GM19397 (cell line): ENCODE measurements around the gene CHST10.

ENCODE experiments used
- ATAC-seq: cut with Tn5 transposase; IDR thresholded peaks from one replicate; pipeline ENCODE4 v1.9.1; 2021; ENCODE audit warnings: mild to moderate bottlenecking, moderate library complexity; ENCODE audit not compliant: unreplicated experiment

Gene CHST10

DNA sequence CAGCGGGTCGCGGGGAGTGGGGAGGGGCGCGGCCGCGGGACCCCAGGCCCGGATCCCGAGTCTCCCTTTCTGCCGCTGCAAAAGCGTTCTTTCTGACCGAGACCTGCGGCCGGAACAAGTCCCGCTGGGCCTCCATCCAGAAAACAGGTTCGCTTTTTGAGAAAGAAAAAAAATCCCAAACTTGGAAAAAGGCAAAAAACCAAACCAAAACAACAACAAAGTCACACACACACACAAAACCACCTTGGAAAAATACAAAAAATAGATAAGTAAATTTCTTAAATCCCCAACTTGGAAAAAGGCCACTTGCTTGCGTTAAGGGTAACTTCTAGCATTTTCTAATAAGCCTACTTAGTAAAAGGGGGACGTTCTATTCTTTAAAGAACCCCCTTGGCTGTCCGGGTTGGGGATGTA is 250 bp upstream of the CHST10 start:
- ATAC-seq = no peak

DNA sequence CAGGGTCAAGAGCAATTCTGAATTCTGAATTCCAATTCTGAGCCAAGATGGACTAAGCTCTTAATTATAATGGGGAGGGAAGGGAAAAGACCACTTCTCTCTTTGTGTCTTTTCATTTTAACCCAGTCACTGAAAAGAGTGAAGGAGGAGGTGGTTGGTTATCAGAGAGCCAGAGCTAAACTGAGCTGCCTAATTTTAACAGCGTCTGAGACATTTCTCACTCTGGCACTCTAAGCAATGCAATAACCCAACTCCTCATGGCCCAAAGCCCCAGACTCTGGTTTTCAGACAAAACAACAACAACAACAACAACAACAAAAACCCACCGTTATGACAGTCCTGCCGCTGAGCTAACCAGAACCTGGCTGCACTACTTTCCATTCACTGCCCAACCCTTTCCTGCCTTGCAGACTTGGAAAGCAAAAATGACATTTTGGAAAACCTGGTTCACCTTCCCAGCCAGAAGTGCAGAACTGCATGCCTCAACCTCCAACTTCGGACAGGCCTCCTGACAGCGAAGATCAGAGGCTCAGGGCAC is 1.0 kb downstream of the CHST10 start:
- ATAC-seq = no peak

DNA sequence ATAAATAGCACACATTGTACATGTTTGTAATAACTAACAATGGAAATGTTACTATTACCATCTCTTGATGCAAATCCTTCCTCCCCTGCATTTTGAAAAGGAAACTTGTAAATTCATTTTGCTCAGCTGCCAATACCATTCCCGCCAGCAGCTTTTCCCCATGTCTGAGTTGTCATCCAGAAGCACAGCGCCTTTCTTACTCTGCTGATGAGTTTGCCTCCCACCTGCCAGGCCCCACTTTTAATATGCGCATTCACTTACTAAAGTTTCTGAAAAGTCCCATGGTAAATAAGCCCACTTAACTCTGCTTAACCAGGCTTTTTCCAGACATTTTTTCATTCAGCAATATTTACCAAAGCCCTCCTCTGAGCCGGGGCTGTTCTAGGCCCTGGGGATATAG is 3.9 kb downstream of the CHST10 start:
- no peak for ATAC-seq

DNA sequence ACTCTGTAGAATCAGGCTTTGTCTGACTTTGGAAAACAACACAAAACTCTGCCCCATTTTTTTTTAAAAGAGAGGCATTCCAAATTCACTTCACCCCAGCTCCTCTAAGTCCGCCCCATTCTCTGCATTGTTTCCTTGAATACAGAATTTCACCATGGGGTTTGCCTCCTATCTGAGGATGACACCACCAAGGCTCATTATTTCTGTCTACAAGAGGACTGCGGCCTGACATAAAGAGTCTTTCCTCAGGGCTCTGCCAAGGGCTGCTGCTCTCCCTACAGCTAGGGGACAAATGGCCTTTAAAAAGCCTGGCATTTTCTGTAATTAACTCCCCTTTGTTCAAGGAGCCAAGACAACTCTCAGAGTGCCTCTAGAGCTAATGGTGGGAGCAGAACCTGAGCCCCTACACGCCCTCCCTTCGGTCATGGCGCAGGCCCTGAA is 4.6 kb downstream of the CHST10 start:
- ATAC-seq = no peak

DNA sequence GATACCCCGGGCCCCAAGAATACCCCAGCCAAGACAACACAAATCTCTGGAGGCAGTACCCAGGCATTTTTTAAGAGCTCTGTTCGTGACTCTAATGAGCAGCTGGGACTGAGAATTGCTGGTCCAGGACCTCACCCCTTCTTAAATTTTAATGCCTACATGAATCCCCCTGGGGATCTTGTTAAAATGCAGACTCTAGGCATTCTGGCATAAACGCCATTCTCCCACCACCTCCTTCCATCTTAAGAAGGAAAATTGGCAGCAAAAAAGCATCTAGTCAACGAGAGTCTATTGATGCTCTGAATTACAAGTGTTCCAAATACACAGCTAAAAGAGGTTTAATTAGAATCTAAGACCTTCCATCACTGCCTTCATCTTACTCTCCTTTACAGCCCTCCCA is 5.0 kb downstream of the CHST10 start:
- no peak for ATAC-seq

DNA sequence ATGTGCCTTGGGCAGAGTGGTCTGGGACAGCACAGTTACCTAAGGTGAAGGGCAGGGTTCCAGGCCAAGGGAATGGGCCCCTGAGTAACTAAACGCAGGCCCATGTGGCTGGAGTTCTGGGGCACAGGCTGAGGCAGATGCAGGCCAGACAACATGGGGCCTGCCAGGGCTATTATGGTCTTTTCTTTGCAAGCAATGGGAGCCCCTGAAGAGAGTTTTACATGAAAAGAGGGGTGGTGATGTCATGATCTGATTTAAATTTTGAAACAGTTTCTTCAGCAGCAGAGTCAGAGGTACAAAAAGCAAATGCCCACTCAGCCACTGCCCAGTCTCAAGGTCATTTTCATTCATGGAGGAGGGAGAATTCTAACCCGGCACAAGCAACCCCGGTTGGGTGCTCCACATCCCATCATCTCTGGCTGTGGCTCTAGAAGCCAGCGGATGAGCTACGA is 5.6 kb downstream of the CHST10 start:
- no peak for ATAC-seq

DNA sequence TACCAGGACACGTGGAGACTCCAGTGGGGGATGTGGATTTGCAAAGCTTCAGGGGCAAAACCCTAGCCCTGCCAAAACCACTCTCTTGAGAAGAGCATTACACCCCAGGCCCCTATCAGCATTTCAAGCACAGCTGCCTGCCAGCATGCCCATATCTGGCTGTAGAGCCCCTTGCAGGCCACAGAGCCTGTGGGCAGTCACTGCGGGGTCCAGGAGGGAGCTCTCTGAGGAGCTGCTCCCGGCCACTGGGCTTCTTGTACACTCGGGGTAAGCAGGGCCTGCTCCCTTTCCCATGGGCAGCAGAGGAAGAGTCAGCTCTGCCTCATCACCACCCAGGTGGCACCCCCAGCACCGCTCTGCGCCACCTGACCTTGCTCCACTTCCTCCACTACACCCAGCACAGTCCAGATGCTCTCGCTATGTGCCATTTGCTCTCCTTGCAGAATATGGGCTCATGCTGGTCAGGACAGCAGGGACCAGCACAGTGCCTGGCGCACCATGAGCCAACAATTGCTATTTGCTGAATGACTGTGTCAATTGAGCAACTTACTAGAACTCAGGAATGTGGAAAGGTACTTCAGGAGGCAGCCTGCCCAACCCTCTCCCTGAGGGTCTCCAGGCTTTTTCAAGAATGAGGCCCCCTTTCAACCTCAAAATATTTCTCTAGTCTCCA is 7.4 kb downstream of the CHST10 start:
- ATAC-seq = no peak

DNA sequence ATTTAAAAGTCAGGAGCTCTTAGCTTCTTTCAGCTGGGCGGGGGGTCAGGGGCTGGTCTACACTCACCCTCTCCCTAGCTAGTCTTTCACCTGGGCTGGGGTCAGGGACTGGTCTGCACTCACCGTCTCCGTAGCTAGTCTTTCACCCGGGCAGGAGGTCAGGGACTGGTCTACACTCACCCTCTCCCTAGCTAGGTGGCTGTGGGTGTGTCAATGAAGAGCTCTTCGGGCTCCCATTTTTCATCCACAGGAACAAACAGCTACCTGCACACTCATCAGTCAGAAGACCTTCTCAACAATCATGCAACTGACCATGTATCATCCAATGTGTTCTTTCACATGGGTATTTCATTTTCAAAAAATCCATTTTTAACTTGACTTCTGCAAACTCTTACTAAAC is 8.0 kb downstream of the CHST10 start:
- ATAC-seq = no peak

DNA sequence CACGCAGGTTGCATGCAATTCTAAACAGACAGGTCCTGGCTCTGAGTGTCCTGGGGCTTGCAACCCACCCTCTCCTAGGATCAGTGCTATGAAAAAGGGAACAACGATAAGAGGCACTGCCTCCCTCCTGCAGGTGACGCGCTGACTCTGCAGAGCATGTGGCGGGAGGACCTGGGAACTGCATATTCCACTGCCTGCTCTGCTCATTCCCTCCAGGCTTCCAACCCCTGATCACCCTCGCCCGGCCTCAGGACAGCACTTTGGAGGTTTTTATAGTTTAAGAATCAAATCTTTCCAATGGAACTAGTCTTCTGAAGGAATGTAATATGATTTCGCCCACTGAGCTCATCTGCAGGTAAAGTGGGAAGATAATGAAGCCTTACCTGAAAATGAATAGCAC is 8.5 kb downstream of the CHST10 start:
- no peak for ATAC-seq

DNA sequence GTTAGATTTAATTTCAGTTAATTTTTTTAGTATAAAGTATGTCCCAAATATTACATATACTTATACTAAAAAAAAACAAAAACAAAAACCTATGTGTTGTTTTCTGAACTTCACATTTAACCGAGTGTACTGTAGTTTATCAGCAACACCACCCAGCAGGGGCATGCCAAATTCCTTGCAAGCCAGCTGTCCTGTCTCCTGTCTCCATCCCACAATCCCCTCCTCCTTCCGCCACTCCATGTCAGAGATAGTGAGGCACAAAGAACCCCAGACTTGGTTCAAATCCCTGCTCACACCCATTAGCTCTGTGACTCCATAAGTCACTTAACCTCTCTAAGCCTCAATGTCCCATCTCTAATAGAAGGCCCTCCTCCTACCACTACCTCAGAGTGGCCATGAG is 9.4 kb downstream of the CHST10 start:
- ATAC-seq = no peak

DNA sequence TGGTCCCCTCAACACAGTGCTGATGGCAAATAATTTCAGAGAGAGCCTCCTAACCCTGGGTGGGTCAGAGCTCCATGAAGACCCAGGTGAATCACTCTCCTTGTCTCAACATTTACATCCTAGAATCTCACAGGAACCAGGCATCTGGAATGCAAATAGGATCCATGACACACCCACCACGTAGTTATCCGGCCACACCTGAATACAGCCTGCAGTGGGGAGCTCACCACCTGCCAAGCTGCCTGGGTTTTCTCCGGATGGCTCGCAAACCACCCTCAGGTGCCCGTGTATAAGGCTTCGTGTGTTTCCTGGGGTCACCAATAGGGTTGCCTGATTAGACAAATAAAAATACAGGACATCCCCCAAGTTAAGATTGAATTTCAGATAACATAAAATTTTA is 9.9 kb downstream of the CHST10 start:
- ATAC-seq = no peak

DNA sequence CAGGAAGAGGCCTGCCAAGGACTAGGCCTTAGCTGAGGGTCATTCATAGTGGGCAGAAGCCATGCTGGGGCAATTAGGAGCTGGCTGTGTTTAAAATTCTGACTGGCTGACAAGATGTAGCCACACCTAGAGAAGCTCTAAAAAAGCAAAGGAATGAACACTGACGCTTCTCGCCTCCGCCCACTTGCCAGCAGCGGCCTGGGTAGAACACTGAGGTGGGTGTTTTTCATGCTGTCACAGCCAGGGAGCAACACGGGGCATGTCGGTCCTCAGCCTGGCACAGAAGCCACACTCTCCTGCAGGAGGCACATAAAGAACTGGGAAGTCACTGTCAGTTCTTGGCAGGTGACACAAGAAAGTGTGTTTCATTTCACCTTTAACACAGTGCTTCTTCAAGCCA is 10.4 kb downstream of the CHST10 start:
- ATAC-seq = no peak

DNA sequence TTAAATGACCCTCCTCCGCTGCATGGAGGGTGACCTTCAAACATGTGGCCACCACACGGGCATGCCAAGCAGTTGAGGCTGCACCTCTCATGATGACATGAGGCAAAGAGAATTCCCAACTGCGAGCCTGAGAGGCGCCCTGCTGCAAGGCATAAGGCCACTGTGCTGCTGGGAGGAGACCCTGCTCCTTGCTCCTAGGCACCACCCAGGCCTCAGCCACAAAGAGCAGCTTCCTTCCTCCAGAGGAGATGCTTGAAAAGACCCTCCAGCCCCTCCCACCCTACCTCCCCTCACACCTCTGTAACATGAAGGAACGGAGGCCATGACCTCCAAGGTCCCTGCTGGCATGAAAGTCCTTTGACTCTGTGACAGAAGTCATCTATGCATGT is 11.4 kb downstream of the CHST10 start:
- no peak for ATAC-seq

DNA sequence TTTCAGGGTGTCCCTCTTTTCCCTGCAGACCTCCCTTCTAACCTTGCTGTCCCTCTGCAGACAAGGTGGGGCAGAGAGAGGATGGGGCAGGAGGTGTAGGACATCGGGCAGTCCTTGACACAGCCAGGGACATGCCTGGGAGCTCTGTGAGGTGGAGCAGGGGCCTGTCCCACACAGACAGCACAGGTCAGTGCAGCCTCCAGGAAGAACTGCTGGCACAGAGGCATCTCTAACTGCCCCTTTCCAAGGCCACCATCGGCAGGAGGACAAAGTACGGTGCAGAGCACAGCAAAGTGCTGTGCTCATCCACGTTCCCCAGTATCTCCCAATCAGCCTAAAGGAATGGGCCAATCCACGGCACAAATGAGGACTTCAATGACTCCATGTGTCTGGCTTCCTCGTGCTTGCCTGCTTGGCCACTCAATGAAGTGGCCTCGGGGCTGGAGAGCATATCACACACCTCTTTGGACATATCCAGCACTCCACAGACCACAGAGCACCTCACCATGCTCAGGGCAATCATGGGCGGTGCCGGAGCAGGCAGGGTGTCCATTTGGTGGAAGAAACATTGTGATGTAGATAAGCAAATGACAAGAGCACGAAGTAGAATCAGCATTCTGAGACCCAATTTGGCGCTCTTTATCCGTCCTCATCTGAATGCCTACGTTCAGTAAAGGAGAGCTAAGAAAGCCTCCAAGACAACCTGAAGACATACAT is 11.9 kb downstream of the CHST10 start:
- ATAC-seq = no peak

DNA sequence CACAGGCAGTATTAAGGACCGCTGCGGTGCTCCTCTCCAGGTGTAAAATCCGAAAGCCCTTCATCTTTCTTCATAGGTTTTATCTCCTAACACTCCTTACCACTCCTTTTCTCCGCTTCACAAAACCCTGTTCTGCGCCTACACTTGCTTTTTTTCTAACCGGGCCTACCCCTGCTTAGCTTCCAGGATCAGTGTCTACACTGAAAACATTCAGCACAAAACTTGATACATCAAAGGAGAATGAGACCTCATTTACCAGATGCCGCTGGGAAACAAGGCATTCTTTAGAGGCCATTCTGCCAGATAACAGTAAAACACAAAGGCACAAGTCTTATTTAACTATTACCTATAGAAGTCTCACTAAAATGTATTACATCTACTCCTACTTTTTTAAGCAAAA is 13.1 kb downstream of the CHST10 start:
- no peak for ATAC-seq

DNA sequence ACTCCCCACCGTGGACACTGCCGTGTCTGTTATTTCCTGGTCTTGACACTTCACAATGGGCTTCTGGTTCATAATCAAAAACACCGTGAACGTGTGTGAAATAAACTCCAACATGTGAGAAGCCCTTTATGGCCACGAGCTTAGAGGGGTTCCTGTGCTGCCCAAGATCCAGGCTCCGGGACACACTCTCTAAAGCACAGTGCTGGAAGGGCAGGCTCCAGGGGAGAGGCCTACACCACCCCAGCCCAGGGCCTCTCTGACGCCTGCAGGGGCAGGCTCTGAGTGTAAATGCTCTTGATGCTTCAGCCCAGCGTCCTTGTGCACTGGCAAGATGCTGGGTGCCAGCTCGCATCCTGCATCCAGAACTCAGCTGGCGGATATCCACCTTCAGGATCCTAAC is 13.7 kb downstream of the CHST10 start:
- no peak for ATAC-seq

DNA sequence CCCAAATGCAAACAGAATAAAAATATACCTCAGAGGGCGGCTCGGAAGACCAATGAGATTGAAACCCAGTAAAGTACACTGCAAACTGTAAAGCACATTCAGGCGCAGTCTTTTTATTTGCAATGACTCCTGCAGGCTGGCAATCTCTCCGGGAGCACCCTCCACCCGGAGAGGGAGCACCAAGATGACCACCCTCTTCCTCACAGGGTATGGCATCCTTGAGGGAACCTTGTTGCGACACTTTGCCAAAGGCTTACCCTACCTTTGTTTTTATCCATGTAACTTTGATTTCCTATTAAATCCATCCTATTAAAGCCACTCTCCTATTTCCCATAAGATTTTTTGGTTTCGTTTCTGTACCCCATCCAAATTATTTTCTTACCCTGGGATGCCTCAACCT is 16.2 kb downstream of the CHST10 start:
- ATAC-seq = no peak

DNA sequence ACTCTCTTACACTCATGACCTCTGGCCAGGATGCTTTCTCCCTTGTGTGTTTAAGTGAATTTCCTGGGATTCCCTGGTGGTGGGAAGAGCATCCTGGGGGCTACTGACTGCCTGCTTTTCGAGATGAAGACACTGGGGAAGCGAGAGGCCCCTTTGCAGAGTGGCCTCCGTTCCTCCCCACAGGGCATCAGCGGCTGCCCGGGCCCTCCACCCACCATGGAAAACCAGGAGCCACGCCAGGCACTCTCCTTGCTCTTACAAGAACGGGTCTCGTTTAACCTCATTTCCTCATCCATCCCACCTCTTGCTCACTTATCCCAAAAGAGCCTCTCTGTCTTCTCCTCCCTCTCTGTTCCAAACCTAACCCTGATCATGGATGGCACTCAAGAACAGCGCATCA is 17.8 kb downstream of the CHST10 start:
- no peak for ATAC-seq

DNA sequence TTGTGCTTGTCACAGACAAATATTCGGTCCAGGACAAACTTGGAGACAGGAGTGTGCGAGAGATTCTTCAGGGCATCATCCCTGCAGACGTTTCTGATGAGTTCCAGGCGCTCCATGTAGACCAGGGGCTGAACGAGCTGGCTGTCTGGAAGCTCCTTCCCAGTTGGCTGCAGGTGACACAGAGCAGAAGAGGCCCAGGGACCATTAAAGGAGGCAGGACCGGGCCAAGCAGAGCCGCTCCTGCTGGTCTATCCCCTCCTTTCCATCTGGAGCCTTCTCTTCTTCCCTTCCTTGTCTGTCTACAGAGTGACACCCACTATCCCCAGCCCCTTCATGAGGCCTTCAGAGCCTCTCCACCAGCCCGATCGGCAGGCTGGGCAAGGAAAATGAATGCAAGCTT is 19.5 kb downstream of the CHST10 start:
- no peak for ATAC-seq

DNA sequence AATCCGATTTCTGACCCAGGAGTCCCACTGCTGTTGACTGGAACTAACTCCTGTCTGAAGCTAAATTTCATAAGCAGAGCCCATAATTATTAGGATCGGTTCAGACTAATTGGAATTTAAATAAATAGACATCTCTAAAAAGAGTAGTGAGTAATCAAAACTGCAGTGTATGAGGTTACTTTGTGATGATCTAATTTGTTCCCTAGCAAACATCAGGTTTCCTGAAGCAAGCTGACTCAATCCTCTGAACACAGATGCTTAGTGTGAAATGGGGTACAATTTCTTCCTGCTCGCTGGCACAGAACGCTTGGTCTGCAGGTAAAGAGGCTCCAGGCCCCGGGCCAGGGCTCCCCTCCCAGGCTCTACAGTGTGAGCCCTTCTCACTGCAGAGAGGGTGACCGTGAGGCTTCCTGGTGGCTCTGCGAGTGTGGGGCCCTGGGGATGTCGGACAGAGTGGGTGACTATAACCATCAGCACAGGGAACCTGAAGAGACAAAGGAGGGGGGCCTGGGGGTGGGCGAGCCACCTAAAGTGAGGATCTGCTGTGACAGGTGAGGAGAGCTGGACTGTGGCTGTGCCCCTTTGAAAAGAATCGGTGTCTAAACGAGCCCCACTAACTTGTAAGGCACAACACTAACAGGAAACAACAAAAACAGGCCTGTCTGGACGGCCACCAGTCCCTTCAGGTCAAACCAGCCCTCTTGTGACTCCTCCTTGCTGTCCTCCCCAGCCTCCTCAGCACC is 20.2 kb downstream of the CHST10 start:
- no peak for ATAC-seq

DNA sequence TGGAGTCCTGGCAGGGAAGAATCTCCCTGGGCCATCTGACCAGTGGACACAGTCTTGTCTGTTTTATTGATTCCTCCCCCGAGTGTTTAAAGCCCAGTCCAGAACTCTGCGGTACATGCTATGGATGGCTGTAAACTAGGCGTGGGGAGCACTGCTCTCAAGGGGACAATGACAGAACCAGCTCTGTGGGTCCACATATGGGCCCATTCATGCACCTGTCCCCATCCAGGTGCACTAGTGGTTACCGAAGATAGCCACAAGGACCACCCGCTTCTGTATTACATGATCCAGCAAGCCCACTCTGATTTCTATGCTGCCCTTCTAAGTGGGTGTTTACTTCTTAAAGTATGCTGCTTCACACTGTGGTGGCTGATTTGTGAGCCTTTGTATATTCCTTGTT is 21.0 kb downstream of the CHST10 start:
- no peak for ATAC-seq
